GM12892 (cell line): Measurements from ENCODE around the gene RIPK4.
"Not testable (repeated sequence)": the region's sequence is repeated elsewhere in the genome, so short reads cannot be mapped to it uniquely, and the experiment has no call there.

Experiments used
- POLR2A ChIP-seq: IDR thresholded peaks from 2 replicates; pipeline ENCODE4 v1.6.1; 2011; ENCODE audit warnings: low read depth, low read length, control low read depth
- POLR2AphosphoS5 ChIP-seq: IDR thresholded peaks from 2 replicates; pipeline ENCODE4 v1.6.1; 2011; ENCODE audit warnings: low read depth, low read length, control low read depth
- TAF1 ChIP-seq: IDR thresholded peaks from 2 replicates; pipeline ENCODE4 v1.6.1; 2011; ENCODE audit warnings: low read depth, mild to moderate bottlenecking, control low read depth, low read length, borderline replicate concordance

DNA sequence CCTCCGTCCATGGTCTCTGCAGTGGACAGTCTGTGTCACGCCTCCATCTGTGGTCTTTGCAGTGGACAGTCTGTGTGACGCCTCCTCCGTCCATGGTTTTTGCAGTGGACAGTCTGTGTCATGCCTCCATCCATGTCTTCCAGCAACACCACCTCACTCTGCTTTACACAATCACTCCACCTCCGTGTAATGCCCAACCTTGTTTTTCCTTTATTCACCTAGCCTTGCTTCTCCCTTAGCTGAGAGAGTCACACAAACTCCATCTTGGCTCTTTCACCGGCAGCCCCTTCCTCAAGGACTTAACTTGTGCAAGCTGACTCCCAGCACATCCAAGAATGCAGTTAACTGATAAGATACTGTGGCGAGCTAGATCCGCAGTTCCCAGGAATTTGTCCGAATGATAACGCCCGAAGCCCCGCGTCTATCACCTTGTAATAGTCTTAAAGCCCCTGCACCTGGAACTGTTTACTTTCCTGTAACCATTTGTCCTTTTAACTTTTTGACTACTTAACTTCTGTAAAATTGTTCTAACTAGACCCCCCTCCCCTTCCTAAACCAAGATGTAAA is 52.5 kb downstream of the RIPK4 start:
- not testable (repeated sequence) for TF ChIP-seq POLR2A, POLR2AphosphoS5, TAF1
